ENCODE measurements around the gene PACC1. TPM values are rescaled to one million over a fixed set of nuclear protein-coding genes. Genes with fewer than 3 reads are reported as not detected.

PACC1 gene
- total RNA-seq, 2 donors from 2014 or later, result 17.3 to 27.4 TPM

DNA sequence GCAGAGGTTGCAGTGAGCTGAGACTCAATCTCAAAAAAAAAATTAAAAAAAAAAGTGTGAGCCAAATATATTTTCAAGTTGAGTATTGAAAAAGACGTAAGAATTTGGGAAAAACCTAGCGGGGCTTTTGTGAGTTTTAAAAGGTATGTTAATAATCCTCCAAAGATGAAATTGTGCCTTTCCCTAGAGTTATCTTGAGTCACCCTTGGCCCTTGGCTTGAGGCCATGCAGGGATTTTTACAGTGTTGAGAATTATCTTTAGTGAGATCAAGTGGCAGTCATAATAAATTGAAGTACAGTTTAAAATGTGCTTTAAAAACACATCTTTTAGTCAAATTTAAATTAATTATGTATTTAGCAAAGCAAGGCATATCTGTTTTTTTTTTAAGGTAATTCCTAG, 96.8 kb downstream of the PACC1 start:
- 96 to 100% methylated on average over 2 of the region's 2 CpGs for WGBS, 2 experiments (ENCODE audit: insufficient coverage in 1 of 2, insufficient read length in 1 of 2)
- peaks cover 5% of the 10 kb centered on the region for H3K4me1 ChIP-seq (ENCODE audit: control insufficient read depth, insufficient read depth, low read length)
- H3K4me3 Mint-ChIP-seq, result no peak overlapping the region
- peaks cover 14% of the 10 kb centered on the region for H3K9me3 ChIP-seq (ENCODE audit: control insufficient read depth, low read length)
- H3K27ac ChIP-seq (ENCODE audit: low read depth, low read length), result no peak overlapping the region
- no peaks in the 10 kb centered on the region for H3K27me3 Mint-ChIP-seq (ENCODE audit: insufficient read depth)
- no peak overlapping the region for H3K27ac Mint-ChIP-seq
- peaks cover 31% of the 10 kb centered on the region for H3K4me1 Mint-ChIP-seq
- no peaks in the 10 kb centered on the region for H3K27me3 ChIP-seq (ENCODE audit: control insufficient read depth, insufficient read depth, low read length, poor library complexity, severe bottlenecking)
- no peak for DNase-seq
- H3K9ac ChIP-seq (ENCODE audit: extremely low read depth, low read length, poor library complexity, severe bottlenecking), result no peak overlapping the region
- TF ChIP-seq, protein P1, sequence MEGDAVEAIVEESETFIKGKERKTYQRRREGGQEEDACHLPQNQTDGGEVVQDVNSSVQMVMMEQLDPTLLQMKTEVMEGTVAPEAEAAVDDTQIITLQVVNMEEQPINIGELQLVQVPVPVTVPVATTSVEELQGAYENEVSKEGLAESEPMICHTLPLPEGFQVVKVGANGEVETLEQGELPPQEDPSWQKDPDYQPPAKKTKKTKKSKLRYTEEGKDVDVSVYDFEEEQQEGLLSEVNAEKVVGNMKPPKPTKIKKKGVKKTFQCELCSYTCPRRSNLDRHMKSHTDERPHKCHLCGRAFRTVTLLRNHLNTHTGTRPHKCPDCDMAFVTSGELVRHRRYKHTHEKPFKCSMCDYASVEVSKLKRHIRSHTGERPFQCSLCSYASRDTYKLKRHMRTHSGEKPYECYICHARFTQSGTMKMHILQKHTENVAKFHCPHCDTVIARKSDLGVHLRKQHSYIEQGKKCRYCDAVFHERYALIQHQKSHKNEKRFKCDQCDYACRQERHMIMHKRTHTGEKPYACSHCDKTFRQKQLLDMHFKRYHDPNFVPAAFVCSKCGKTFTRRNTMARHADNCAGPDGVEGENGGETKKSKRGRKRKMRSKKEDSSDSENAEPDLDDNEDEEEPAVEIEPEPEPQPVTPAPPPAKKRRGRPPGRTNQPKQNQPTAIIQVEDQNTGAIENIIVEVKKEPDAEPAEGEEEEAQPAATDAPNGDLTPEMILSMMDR (conservative IDR thresholded peaks at IDR 0.05), result no peak
- peaks cover 19% of the 10 kb centered on the region for H3K36me3 Mint-ChIP-seq (ENCODE audit: low read depth)
- peaks cover 15% of the 10 kb centered on the region for H3K9me3 Mint-ChIP-seq
- H3K36me3 ChIP-seq (ENCODE audit: control insufficient read depth, insufficient read depth, low read length), result peaks cover 26% of the 10 kb centered on the region
- H3K4me3 ChIP-seq (ENCODE audit: low read length), result no peak overlapping the region

DNA sequence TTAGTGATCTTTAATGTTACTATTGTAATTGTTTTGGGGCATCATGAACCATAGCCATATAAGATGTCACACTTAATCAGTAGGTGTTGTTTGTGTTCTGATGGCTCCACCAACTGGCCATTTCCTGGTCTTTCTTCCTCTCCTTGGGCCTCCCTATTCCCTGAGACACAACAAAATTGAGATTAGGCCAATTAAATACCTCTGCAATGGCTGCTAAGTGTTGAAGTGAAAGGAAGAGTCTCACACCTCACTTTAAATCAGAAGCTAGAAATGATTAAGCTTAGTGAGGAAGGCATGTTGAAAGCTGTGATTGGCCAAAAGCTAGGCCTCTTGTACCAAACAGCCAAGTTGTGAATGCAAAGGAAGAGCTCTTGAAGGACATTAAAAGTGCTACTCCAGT, 98.8 kb downstream of the PACC1 start:
- no peak overlapping the region for H3K9ac ChIP-seq (ENCODE audit: extremely low read depth, low read length, poor library complexity, severe bottlenecking)

DNA sequence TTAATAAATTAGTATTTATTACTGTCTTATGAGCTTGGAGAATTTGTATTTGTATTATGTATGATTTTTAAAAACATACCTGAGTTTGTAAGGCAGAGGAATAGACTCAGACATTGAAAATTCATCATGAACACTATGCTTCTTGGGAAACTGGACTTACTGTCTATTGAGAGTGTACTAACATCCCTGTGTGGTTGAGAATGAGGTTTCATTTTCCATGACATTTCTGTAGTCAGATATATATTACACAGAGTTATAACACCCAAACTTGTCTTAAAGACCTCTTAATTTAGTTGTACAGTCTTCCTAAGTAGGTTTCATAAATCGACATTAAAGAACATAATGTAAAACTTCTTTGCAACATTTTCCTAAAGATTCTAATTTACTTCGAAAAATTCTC, 99.5 kb downstream of the PACC1 start:
- peaks cover 13% of the 10 kb centered on the region for H3K4me1 ChIP-seq (ENCODE audit: control insufficient read depth, insufficient read depth, low read length)
- no peaks in the 10 kb centered on the region for H3K27me3 ChIP-seq (ENCODE audit: control insufficient read depth, insufficient read depth, low read length, poor library complexity, severe bottlenecking)
- H3K4me1 Mint-ChIP-seq, result peaks cover 41% of the 10 kb centered on the region
- no peak for DNase-seq
- no peak overlapping the region for H3K4me3 Mint-ChIP-seq
- TF ChIP-seq, protein P1 (conservative IDR thresholded peaks at IDR 0.05), result no peak
- no peak overlapping the region for H3K9ac ChIP-seq (ENCODE audit: extremely low read depth, low read length, poor library complexity, severe bottlenecking)
- peaks cover 16% of the 10 kb centered on the region for H3K36me3 Mint-ChIP-seq (ENCODE audit: low read depth)
- H3K27me3 Mint-ChIP-seq (ENCODE audit: insufficient read depth), result no peaks in the 10 kb centered on the region
- no peak overlapping the region for H3K4me3 ChIP-seq (ENCODE audit: low read length)
- H3K9me3 Mint-ChIP-seq, result peaks cover 8% of the 10 kb centered on the region
- WGBS, 2 experiments (ENCODE audit: insufficient coverage in 1 of 2, insufficient read length in 1 of 2), result 82 to 100% methylated on average over 1 to 2 of the region's 2 CpGs
- H3K9me3 ChIP-seq (ENCODE audit: control insufficient read depth, low read length), result peaks cover 16% of the 10 kb centered on the region
- H3K36me3 ChIP-seq (ENCODE audit: control insufficient read depth, insufficient read depth, low read length), result peaks cover 33% of the 10 kb centered on the region
- no peak overlapping the region for H3K27ac Mint-ChIP-seq
- H3K27ac ChIP-seq (ENCODE audit: low read depth, low read length), result no peak overlapping the region

More for the DNA sequence above, 98.8 kb downstream of the PACC1 start:
- Mint-ChIP-seq H3K9me3 (peaks cover 9% of the 10 kb centered on the region), H3K27me3 (ENCODE audit: insufficient read depth) (no peaks in the 10 kb centered on the region), H3K36me3 (ENCODE audit: low read depth) (peaks cover 17% of the 10 kb centered on the region), H3K27ac (peak overlapping the region; percentile 83), H3K4me3 (no peak overlapping the region), H3K4me1 (peaks cover 34% of the 10 kb centered on the region)
- Histone ChIP-seq H3K4me1 (ENCODE audit: control insufficient read depth, insufficient read depth, low read length) (peaks cover 6% of the 10 kb centered on the region), H3K27ac (ENCODE audit: low read depth, low read length) (no peak overlapping the region), H3K4me3 (ENCODE audit: low read length) (no peak overlapping the region), H3K9me3 (ENCODE audit: control insufficient read depth, low read length) (peaks cover 16% of the 10 kb centered on the region), H3K27me3 (ENCODE audit: control insufficient read depth, insufficient read depth, low read length, poor library complexity, severe bottlenecking) (no peaks in the 10 kb centered on the region), H3K36me3 (ENCODE audit: control insufficient read depth, insufficient read depth, low read length) (peaks cover 33% of the 10 kb centered on the region)
- DNase-seq, result peak; percentile 89
- TF ChIP-seq, protein P1 (conservative IDR thresholded peaks at IDR 0.05), result peak; percentile 70

Other genes with a start within 250 kb of the PACC1 start
- 10 to 100 TPM; 40.7 to 41.4 TPM for gene PPP2R5A, start 129.5 kb downstream of the PACC1 start, total RNA-seq
- 10 to 100 TPM; 27.0 to 35.3 TPM for gene NENF, start 18.0 kb upstream of the PACC1 start, total RNA-seq
- 10 to 100 TPM; 12.6 to 24.0 TPM for gene ATF3, start 193.9 kb upstream of the PACC1 start, total RNA-seq

All from endodermal cell (in vitro differentiated cells).